Gastroesophageal sphincter (tissue), 2 donors: ENCODE results near the gene FYN.

ENCODE experiments used
- EP300 ChIP-seq: sonication (generic); formaldehyde crosslinking; IDR thresholded peaks from one replicate; pipeline ENCODE4 v1.6.1; 2017; ENCODE audit warnings: antibody characterized with exemption, mild to moderate bottlenecking
- POLR2AphosphoS5 ChIP-seq: sonication (generic); formaldehyde crosslinking; IDR thresholded peaks from one replicate; pipeline ENCODE4 v1.6.1; 2017; ENCODE audit warnings: antibody characterized with exemption

- TF ChIP-seq EP300 (no peak), POLR2AphosphoS5 (no peak)
Measured at GRCh38 chr6:111615916-111616612, 257.2 kb downstream of the FYN start.
